HCT116 (cell line): ENCODE measurements around the gene C2orf92. TPM values are rescaled to one million over a fixed set of nuclear protein-coding genes. Genes with fewer than 3 reads are reported as not detected.

ENCODE experiments used
- ATAC-seq: fragments of 200-7000 bp; cut with Tn5 transposase; 2 replicates; pipeline ENCODE4 v1.9.1; 2020; ENCODE audit warnings: mild to moderate bottlenecking, moderate library complexity
- BruUV-seq: library from RNA; stranded (reverse); fragments of 400-500 nt; replicated peaks from 2 replicates; lab custom pipeline; 2021; lab: Mats Ljungman, UMichigan
- CTCF ChIA-PET: fragments of 300-600 bp; sonication (Branson Sonifier 250); formaldehyde crosslinking; loops from one replicate; lab custom pipeline; 2021; ENCODE audit warnings: antibody characterized with exemption; lab: Charles Lee
- POLR2A ChIA-PET: fragments of 300-600, 350-600 bp; sonication (Branson Sonifier 250); formaldehyde crosslinking; loops from one replicate; lab custom pipeline; 2021; ENCODE audit warnings: antibody characterized with exemption; lab: Charles Lee
- RAD21 ChIA-PET, 2 experiments: fragments of 300-600 bp; sonication (Branson Sonifier 250); formaldehyde crosslinking; loops; one replicate each; lab custom pipeline; 2023; ENCODE audit warnings: low total read pairs in 2 of 2; ENCODE audit not compliant: uncharacterized antibody in 2 of 2, unreplicated experiment in 2 of 2, low non-redundant PET in 1 of 2; lab: Charles Lee
- DNase-seq: peaks from one replicate; pipeline ENCODE4 v3.0.0-alpha.2; 2010; ENCODE audit warnings: low read depth, low spot score
- H2AFZ ChIP-seq: fragments of 200-600 bp; shearing (Covaris generic), sonication (generic); 2 replicates; pipeline ENCODE4 v1.6.1; 2017; ENCODE audit warnings: low read depth, mixed run types, mixed read lengths, antibody characterized with exemption, low read length; ENCODE audit not compliant: poor library complexity, severe bottlenecking
- H3K27ac ChIP-seq: 2 replicates; pipeline ENCODE4 v1.5.1; 2012; ENCODE audit warnings: low read depth, low read length
- H3K27me3 ChIP-seq: fragments of 200-600 bp; sonication (generic); 2 replicates; pipeline ENCODE4 v1.6.1; 2016; ENCODE audit warnings: mixed run types, low read length, mixed read lengths; ENCODE audit not compliant: insufficient read depth
- H3K36me3 ChIP-seq, 2 experiments: fragments of 200-500 bp in 1 of 2; fragments of 200-600 bp in 1 of 2; sonication (Bioruptor generic) in 1 of 2; sonication (generic) in 1 of 2; 2 replicates each; pipeline versions ENCODE4 v1.5.1 to v1.6.1; 2014 to 2016; ENCODE audit warnings: low read length in 2 of 2, inconsistent platforms in 1 of 2, mixed read lengths in 1 of 2, mixed run types in 1 of 2; ENCODE audit not compliant: insufficient read depth in 2 of 2, control insufficient read depth in 1 of 2
- H3K4me1 ChIP-seq, 2 experiments: fragments of 200-600 bp in 1 of 2; sonication (generic) in 1 of 2; 2 replicates each; pipeline versions ENCODE4 v1.5.1 to v1.6.1; 2012 to 2017; ENCODE audit warnings: low read length in 2 of 2, inconsistent platforms in 1 of 2, mild to moderate bottlenecking in 1 of 2, mixed read lengths in 1 of 2, mixed run types in 1 of 2, moderate library complexity in 1 of 2; ENCODE audit not compliant: insufficient read depth in 2 of 2, control insufficient read depth in 1 of 2
- H3K4me2 ChIP-seq: fragments of 200-600 bp; sonication (generic); 2 replicates; pipeline ENCODE4 v1.6.1; 2017; ENCODE audit warnings: mixed run types, low read length, mixed read lengths
- H3K4me3 ChIP-seq, 2 experiments: fragments of 200-600 bp in 1 of 2; sonication (generic) in 1 of 2; replicated peaks in 1 of 2; 2 replicates each; pipeline ENCODE4 v1.5.1; 2011 to 2016; ENCODE audit warnings: low read length in 2 of 2, control low read depth in 1 of 2, low read depth in 1 of 2, mild to moderate bottlenecking in 1 of 2, mixed read lengths in 1 of 2, mixed run types in 1 of 2
- H3K79me2 ChIP-seq: fragments of 200-600 bp; sonication (generic); 2 replicates; pipeline ENCODE4 v1.6.1; 2017; ENCODE audit warnings: mild to moderate bottlenecking, mixed run types, low read length, moderate library complexity, mixed read lengths; ENCODE audit not compliant: insufficient read depth
- H3K9ac ChIP-seq: fragments of 200-600 bp; sonication (generic); 2 replicates; pipeline ENCODE4 v1.6.1; 2016; ENCODE audit warnings: low read length, mixed read lengths
- H3K9me2 ChIP-seq: fragments of 200-600 bp; sonication (generic), shearing (Covaris generic); 2 replicates; pipeline ENCODE4 v1.6.1; 2017; ENCODE audit warnings: mixed run types, mild to moderate bottlenecking, moderate library complexity; ENCODE audit not compliant: insufficient read depth
- H3K9me3 ChIP-seq, 2 experiments: fragments of 200-500 bp in 1 of 2; fragments of 200-600 bp in 1 of 2; sonication (Bioruptor generic) in 1 of 2; sonication (generic) in 1 of 2; 2 replicates each; pipeline ENCODE4 v1.6.1; 2014 to 2017; ENCODE audit warnings: low read length in 2 of 2, mixed read lengths in 2 of 2, inconsistent platforms in 1 of 2, low read depth in 1 of 2, mild to moderate bottlenecking in 1 of 2, mixed run types in 1 of 2, moderate library complexity in 1 of 2; ENCODE audit not compliant: control insufficient read depth in 1 of 2, insufficient read depth in 1 of 2
- H4K20me1 ChIP-seq: fragments of 200-600 bp; sonication (generic), shearing (Covaris generic); 2 replicates; pipeline ENCODE4 v1.6.1; 2017; ENCODE audit warnings: mixed run types, mild to moderate bottlenecking, moderate library complexity; ENCODE audit not compliant: insufficient read depth
- ATF3 ChIP-seq: IDR thresholded peaks from 2 replicates; pipeline ENCODE4 v1.6.1; 2012
- CEBPB ChIP-seq: IDR thresholded peaks from 2 replicates; pipeline ENCODE4 v1.6.1; 2012; ENCODE audit warnings: low read depth
- EGR1 ChIP-seq: IDR thresholded peaks from 2 replicates; pipeline ENCODE4 v1.6.1; 2012; ENCODE audit warnings: low read depth
- ELF1 ChIP-seq: IDR thresholded peaks from 2 replicates; pipeline ENCODE4 v1.6.1; 2012; ENCODE audit warnings: low read depth, borderline replicate concordance
- EZH2 ChIP-seq: fragments of 200-600 bp; sonication (generic); IDR thresholded peaks from 2 replicates; pipeline ENCODE4 v1.6.1; 2017; ENCODE audit warnings: antibody characterized with exemption, mixed run types
- FOSL1 ChIP-seq: IDR thresholded peaks from 2 replicates; pipeline ENCODE4 v1.6.1; 2012; ENCODE audit warnings: low read depth
- POLR2A ChIP-seq: IDR thresholded peaks from 2 replicates; pipeline ENCODE4 v1.7.0; 2011; ENCODE audit warnings: borderline replicate concordance; ENCODE audit not compliant: insufficient read depth, insufficient read length; ENCODE audit errors: extremely low read depth
- RAD21 ChIP-seq: IDR thresholded peaks from 2 replicates; pipeline ENCODE4 v1.6.1; 2012; ENCODE audit warnings: low read depth, mild to moderate bottlenecking
- REST ChIP-seq: IDR thresholded peaks from 2 replicates; pipeline ENCODE4 v1.6.1; 2012; ENCODE audit warnings: low read depth
- SIN3A ChIP-seq: IDR thresholded peaks from 2 replicates; pipeline ENCODE4 v1.6.1; 2012; ENCODE audit warnings: low read depth
- TCF7L2 ChIP-seq: IDR thresholded peaks from 2 replicates; pipeline ENCODE4 v1.7.0; 2011; ENCODE audit warnings: borderline replicate concordance, inconsistent platforms; ENCODE audit not compliant: insufficient read depth, insufficient read length; ENCODE audit errors: extremely low read depth
- YY1 ChIP-seq: IDR thresholded peaks from 2 replicates; pipeline ENCODE4 v1.6.1; 2011; ENCODE audit warnings: low read length, low read depth, moderate library complexity, mild to moderate bottlenecking; ENCODE audit not compliant: insufficient replicate concordance; ENCODE audit errors: extremely low read depth
- ZFX ChIP-seq: fragments of 450-650 bp; IDR thresholded peaks from 2 replicates; pipeline ENCODE4 v1.6.1; 2017
- ZNF274 ChIP-seq: fragments of 200-500 bp; sonication (Bioruptor generic); IDR thresholded peaks from 2 replicates; pipeline ENCODE4 v1.6.1; 2014; ENCODE audit warnings: mild to moderate bottlenecking, low read depth, low read length, inconsistent platforms
- intact Hi-C: fragments of 100-400 bp; cut with micrococcal nuclease; formaldehyde crosslinking; loops from 2 replicates; pipeline ENCODE4 v1.10.0; 2022
- total RNA-seq: library from RNA; stranded (reverse); gene quantifications from one replicate; pipeline ENCODE4 v1.2.1, GENCODE V29; 2021; ENCODE audit not compliant: unreplicated experiment
- TF ChIP-seq, protein P1 (sequence below): IDR thresholded peaks from 2 replicates; pipeline ENCODE4 v1.6.1; 2011; ENCODE audit warnings: mild to moderate bottlenecking, low read length, moderate library complexity; ENCODE audit not compliant: insufficient replicate concordance; ENCODE audit errors: extremely low read depth
- TF ChIP-seq, protein P2 (sequence below): IDR thresholded peaks from 2 replicates; pipeline ENCODE4 v1.6.1; 2012

The C2orf92 gene
- total RNA-seq, 1 experiment from 2014 or later: 3.0 TPM

DNA sequence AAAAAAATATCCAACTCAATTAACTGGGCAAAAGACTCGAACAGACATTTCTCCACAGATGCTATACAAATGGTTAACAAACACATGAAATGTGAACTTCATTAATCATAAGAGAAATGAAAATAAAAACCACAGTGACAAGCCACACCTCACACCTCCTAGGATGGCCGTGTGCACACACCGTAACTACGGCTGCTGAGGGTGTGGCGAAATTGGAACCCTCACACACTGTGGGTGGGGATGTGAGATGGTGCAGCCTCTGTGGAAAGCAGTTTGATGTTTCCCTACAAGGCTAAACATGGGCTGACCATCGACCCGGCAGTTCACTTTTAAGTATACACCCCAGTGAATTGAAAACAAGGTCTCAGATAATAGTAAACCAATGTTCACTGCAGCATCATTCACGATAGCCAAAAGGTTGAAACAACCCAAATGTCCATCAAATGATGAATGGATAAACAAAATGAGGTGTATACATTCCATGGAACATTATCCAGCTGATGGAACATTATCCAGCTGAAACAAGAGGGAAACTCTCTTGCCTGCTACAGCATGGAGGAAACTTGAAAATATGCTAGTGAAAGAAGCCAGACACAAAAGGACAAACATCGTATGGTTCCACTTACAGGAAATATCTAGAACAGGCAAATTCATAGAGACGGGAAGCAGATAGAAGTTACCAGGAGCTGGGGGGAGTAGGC, 76.1 kb downstream of the C2orf92 start:
- Histone ChIP-seq H3K9me3 (no peaks in the 10 kb centered on the region), H4K20me1 (no peaks in the 10 kb centered on the region), H2AFZ (no peak overlapping the region), H3K27me3 (no peaks in the 10 kb centered on the region), H3K36me3 (no peaks in the 10 kb centered on the region), H3K4me3 (no peak overlapping the region), H3K27ac (no peak overlapping the region), H3K9ac (no peak overlapping the region), H3K9me2 (no peaks in the 10 kb centered on the region), H3K4me1 (peaks cover 0 to 17% of the 10 kb centered on the region in 2 experiments; a peak in 2 of 4 replicates), H3K79me2 (no peaks in the 10 kb centered on the region), H3K4me2 (no peak overlapping the region)
- BruUV-seq: no TSS peak
- TF ChIP-seq RAD21 (no peak), TCF7L2 (no peak), ATF3 (no peak), ZFX (no peak), POLR2A (no peak), REST (no peak), ELF1 (no peak), EZH2 (no peak), CEBPB (no peak), YY1 (no peak), ZNF274 (no peak), FOSL1 (no peak), EGR1 (no peak), SIN3A (no peak)
- TF ChIP-seq, protein P1, sequence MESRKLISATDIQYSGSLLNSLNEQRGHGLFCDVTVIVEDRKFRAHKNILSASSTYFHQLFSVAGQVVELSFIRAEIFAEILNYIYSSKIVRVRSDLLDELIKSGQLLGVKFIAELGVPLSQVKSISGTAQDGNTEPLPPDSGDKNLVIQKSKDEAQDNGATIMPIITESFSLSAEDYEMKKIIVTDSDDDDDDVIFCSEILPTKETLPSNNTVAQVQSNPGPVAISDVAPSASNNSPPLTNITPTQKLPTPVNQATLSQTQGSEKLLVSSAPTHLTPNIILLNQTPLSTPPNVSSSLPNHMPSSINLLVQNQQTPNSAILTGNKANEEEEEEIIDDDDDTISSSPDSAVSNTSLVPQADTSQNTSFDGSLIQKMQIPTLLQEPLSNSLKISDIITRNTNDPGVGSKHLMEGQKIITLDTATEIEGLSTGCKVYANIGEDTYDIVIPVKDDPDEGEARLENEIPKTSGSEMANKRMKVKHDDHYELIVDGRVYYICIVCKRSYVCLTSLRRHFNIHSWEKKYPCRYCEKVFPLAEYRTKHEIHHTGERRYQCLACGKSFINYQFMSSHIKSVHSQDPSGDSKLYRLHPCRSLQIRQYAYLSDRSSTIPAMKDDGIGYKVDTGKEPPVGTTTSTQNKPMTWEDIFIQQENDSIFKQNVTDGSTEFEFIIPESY: no peak
- TF ChIP-seq, protein P2, sequence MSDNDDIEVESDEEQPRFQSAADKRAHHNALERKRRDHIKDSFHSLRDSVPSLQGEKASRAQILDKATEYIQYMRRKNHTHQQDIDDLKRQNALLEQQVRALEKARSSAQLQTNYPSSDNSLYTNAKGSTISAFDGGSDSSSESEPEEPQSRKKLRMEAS: no peak
- ChIA-PET POLR2A (no interaction called here), CTCF (no interaction called here), RAD21 (no interaction called here)
- DNase-seq: no peak
- intact Hi-C loops: no loop called here
- ATAC-seq: no peak
